Left hindlimb (tissue), 1 donor: Measurements from ENCODE around the gene DGCR8.

ENCODE experiments used
- DNase-seq: peaks from one replicate; pipeline ENCODE4 v3.0.0-alpha.2; 2018

Gene DGCR8

GRCh38 chr22:20092477-20092854 lies 12.4 kb downstream of the DGCR8 start:
- DNase-seq, result no peak

GRCh38 chr22:20093418-20094196 lies 13.6 kb downstream of the DGCR8 start:
- DNase-seq, result no peak

- DNase-seq, result no peak
These were observed 14.3 kb downstream of the DGCR8 start for GRCh38 chr22:20094197-20094807.

GRCh38 chr22:20095521-20095920 lies 15.5 kb downstream of the DGCR8 start:
- no peak for DNase-seq

- no peak for DNase-seq
These were observed 16.8 kb downstream of the DGCR8 start for GRCh38 chr22:20096574-20097420.

GRCh38 chr22:20099099-20099711 lies 19.2 kb downstream of the DGCR8 start:
- DNase-seq, result no peak

- DNase-seq, result peak; percentile 19
These were observed 21.6 kb downstream of the DGCR8 start for GRCh38 chr22:20101638-20102037.

- peak; percentile 9 for DNase-seq
These were observed 22.3 kb downstream of the DGCR8 start for GRCh38 chr22:20102203-20102780.

GRCh38 chr22:20105456-20106204 lies 25.6 kb downstream of the DGCR8 start:
- peak; percentile 13 for DNase-seq

- peak; percentile 28 for DNase-seq
These were observed 26.3 kb downstream of the DGCR8 start for GRCh38 chr22:20106205-20106848.

GRCh38 chr22:20106849-20107237 lies 26.8 kb downstream of the DGCR8 start:
- DNase-seq, result peak; percentile 15

GRCh38 chr22:20107471-20107901 lies 27.4 kb downstream of the DGCR8 start:
- DNase-seq, result peak; percentile 26

- peak; percentile 19 for DNase-seq
These were observed 28.1 kb downstream of the DGCR8 start for GRCh38 chr22:20107951-20108756.

GRCh38 chr22:20108757-20109230 lies 28.8 kb downstream of the DGCR8 start:
- DNase-seq, result peak; percentile 26

- peak; percentile 36 for DNase-seq
These were observed 29.6 kb downstream of the DGCR8 start for GRCh38 chr22:20109411-20110358.

GRCh38 chr22:20110359-20110985 lies 30.4 kb downstream of the DGCR8 start:
- peak; percentile 14 for DNase-seq

GRCh38 chr22:20111045-20111688 lies 31.1 kb downstream of the DGCR8 start:
- DNase-seq, result peak; percentile 23
